ENCODE measurements around the gene RSPO3. TPM values are rescaled to one million over a fixed set of nuclear protein-coding genes. Genes with fewer than 3 reads are reported as not detected.
"Not testable (repeated sequence)": the region's sequence is repeated elsewhere in the genome, so short reads cannot be mapped to it uniquely, and the experiment has no call there.

Gene RSPO3
- total RNA-seq, 1 experiment from 2014 or later = not detected

GRCh38 chr6:127096167-127096566 lies 22.3 kb upstream of the RSPO3 start:
- DNase-seq = no peak
- Histone ChIP-seq H3K27me3 (ENCODE audit: control insufficient read depth, insufficient read depth, low read length) (no peaks in the 10 kb centered on the region), H3K4me3 (ENCODE audit: insufficient read depth, low read depth, low read length) (no peak overlapping the region), H3K36me3 (replicated peaks; ENCODE audit: control insufficient read depth, insufficient read depth, low read length) (no peaks in the 10 kb centered on the region)

- not testable (repeated sequence) for H3K4me3 ChIP-seq (ENCODE audit: insufficient read depth, low read depth, low read length); DNase-seq; H3K27me3 ChIP-seq (ENCODE audit: control insufficient read depth, insufficient read depth, low read length); H3K36me3 ChIP-seq (replicated peaks; ENCODE audit: control insufficient read depth, insufficient read depth, low read length)
These were observed 21.0 kb upstream of the RSPO3 start for GRCh38 chr6:127097442-127097841.

- Histone ChIP-seq H3K36me3 (replicated peaks; ENCODE audit: control insufficient read depth, insufficient read depth, low read length) (no peaks in the 10 kb centered on the region), H3K27me3 (ENCODE audit: control insufficient read depth, insufficient read depth, low read length) (no peaks in the 10 kb centered on the region), H3K4me3 (ENCODE audit: insufficient read depth, low read depth, low read length) (no peak overlapping the region)
- DNase-seq = no peak
These were observed 17.8 kb upstream of the RSPO3 start for GRCh38 chr6:127100510-127101140.

DNA sequence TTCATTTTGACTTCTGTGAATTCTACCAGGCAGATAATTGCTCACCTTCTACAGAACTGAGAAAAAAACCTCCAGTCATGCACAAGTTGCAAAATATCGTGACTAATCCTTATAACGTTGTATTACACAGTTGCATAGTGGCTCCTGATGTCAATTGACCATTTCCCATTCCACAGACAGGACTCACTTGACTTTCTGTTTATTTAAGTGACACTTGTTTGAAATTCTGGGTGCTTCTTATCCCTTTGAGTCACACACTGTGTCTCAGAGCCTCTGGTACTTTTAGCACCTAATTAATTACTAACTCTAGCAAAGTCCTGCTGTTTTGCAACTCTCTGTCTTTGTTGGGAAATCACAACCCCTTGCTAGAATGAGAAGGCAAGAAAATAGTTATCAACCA lies 16.2 kb upstream of the RSPO3 start:
- no peak for DNase-seq
- Histone ChIP-seq H3K4me3 (ENCODE audit: insufficient read depth, low read depth, low read length) (no peak overlapping the region), H3K27me3 (ENCODE audit: control insufficient read depth, insufficient read depth, low read length) (no peaks in the 10 kb centered on the region), H3K36me3 (replicated peaks; ENCODE audit: control insufficient read depth, insufficient read depth, low read length) (no peaks in the 10 kb centered on the region)

- Histone ChIP-seq H3K36me3 (replicated peaks; ENCODE audit: control insufficient read depth, insufficient read depth, low read length) (no peaks in the 10 kb centered on the region), H3K4me3 (ENCODE audit: insufficient read depth, low read depth, low read length) (no peak overlapping the region), H3K27me3 (ENCODE audit: control insufficient read depth, insufficient read depth, low read length) (no peaks in the 10 kb centered on the region)
- DNase-seq = no peak
These were observed 15.6 kb upstream of the RSPO3 start for GRCh38 chr6:127102859-127103258.

DNA sequence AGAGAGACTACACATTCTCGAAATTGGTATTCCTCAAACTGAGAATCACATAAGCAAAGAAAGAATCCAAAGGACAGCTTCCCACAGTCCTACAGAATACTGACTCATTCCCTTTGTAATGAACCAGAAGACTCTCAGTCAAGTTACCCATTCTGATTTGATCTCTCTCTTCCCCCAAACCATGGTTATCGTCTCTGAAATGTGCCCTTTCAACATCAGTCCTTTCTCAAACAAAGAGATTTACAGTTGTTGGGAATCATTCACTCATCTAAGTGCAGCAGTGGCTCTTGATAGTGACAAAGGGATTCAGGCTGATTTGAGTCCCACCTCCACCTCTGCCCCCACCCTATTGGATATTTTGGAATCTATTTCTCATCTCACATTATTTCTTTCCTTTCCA lies 15.0 kb upstream of the RSPO3 start:
- H3K4me3 ChIP-seq (ENCODE audit: insufficient read depth, low read depth, low read length) = no peak overlapping the region
- H3K27me3 ChIP-seq (ENCODE audit: control insufficient read depth, insufficient read depth, low read length) = no peaks in the 10 kb centered on the region
- no peak for DNase-seq
- H3K36me3 ChIP-seq (replicated peaks; ENCODE audit: control insufficient read depth, insufficient read depth, low read length) = no peaks in the 10 kb centered on the region

- no peaks in the 10 kb centered on the region for H3K27me3 ChIP-seq (ENCODE audit: control insufficient read depth, insufficient read depth, low read length)
- H3K36me3 ChIP-seq (replicated peaks; ENCODE audit: control insufficient read depth, insufficient read depth, low read length) = no peaks in the 10 kb centered on the region
- H3K4me3 ChIP-seq (ENCODE audit: insufficient read depth, low read depth, low read length) = no peak overlapping the region
- no peak for DNase-seq
These were observed 10.6 kb upstream of the RSPO3 start for GRCh38 chr6:127107916-127108315.

GRCh38 chr6:127110712-127111111 lies 7.8 kb upstream of the RSPO3 start:
- Histone ChIP-seq H3K27me3 (ENCODE audit: control insufficient read depth, insufficient read depth, low read length) (peaks cover 3% of the 10 kb centered on the region), H3K4me3 (ENCODE audit: insufficient read depth, low read depth, low read length) (no peak overlapping the region), H3K36me3 (replicated peaks; ENCODE audit: control insufficient read depth, insufficient read depth, low read length) (no peaks in the 10 kb centered on the region)
- DNase-seq = no peak

- Histone ChIP-seq H3K27me3 (ENCODE audit: control insufficient read depth, insufficient read depth, low read length) (peaks cover 11% of the 10 kb centered on the region), H3K36me3 (replicated peaks; ENCODE audit: control insufficient read depth, insufficient read depth, low read length) (no peaks in the 10 kb centered on the region), H3K4me3 (ENCODE audit: insufficient read depth, low read depth, low read length) (no peak overlapping the region)
- no peak for DNase-seq
These were observed 6.9 kb upstream of the RSPO3 start for GRCh38 chr6:127111526-127111925.

DNA sequence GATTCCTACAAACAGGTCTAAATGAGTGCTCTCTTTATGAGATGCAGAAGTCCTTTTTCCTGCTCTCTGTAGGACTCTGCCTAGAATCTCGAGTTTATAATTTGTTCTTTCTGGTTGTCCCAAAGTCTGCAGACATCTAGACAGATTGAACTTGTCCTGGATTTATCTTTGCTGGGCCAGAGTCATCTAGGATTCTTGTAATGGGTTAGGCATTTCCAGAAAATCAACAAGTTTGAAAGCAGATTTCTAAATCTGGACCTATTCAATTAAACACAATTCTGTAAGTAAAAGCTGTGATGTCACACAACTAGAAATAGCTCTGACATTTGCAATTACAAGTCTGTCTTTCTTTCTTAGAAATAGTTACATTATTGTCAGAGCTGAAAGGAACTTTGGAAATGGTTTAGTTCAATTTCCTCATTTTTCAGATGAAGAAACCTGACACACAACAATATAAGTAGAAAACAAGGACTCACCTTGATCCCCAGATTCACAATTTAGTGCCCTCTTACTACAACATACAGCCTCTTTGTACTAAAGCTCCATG lies 4.2 kb upstream of the RSPO3 start:
- Histone ChIP-seq H3K4me3 (ENCODE audit: insufficient read depth, low read depth, low read length) (no peak overlapping the region), H3K27me3 (ENCODE audit: control insufficient read depth, insufficient read depth, low read length) (peaks cover 35% of the 10 kb centered on the region), H3K36me3 (replicated peaks; ENCODE audit: control insufficient read depth, insufficient read depth, low read length) (no peaks in the 10 kb centered on the region)
- DNase-seq = no peak

- DNase-seq = no peak
- peaks cover 43% of the 10 kb centered on the region for H3K27me3 ChIP-seq (ENCODE audit: control insufficient read depth, insufficient read depth, low read length)
- no peaks in the 10 kb centered on the region for H3K36me3 ChIP-seq (replicated peaks; ENCODE audit: control insufficient read depth, insufficient read depth, low read length)
- no peak overlapping the region for H3K4me3 ChIP-seq (ENCODE audit: insufficient read depth, low read depth, low read length)
These were observed 3.3 kb upstream of the RSPO3 start for GRCh38 chr6:127115084-127115655.

GRCh38 chr6:127115746-127116145 lies 2.7 kb upstream of the RSPO3 start:
- DNase-seq = no peak
- no peaks in the 10 kb centered on the region for H3K36me3 ChIP-seq (replicated peaks; ENCODE audit: control insufficient read depth, insufficient read depth, low read length)
- peaks cover 49% of the 10 kb centered on the region for H3K27me3 ChIP-seq (ENCODE audit: control insufficient read depth, insufficient read depth, low read length)
- no peak overlapping the region for H3K4me3 ChIP-seq (ENCODE audit: insufficient read depth, low read depth, low read length)

DNA sequence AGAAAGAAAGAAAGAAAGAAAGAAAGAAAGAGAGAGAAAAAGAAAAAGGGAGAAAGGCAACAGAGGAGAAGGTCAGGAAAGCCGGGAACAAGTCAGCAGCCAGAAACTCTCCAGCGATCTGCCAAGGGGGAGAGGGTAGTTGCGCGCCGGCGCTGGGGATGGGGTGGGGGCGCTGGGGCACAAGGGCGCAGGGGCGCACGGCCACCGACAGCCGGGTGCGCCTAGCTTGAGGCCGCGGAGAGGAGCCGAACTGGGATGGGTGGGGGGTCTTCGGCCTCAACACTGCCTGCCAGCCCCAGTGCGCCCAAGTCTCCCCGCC lies 533 bp upstream of the RSPO3 start:
- Histone ChIP-seq H3K27me3 (ENCODE audit: control insufficient read depth, insufficient read depth, low read length) (peaks cover 56% of the 10 kb centered on the region), H3K36me3 (replicated peaks; ENCODE audit: control insufficient read depth, insufficient read depth, low read length) (no peaks in the 10 kb centered on the region), H3K4me3 (ENCODE audit: insufficient read depth, low read depth, low read length) (peak overlapping the region; percentile 59)
- DNase-seq = no peak

DNA sequence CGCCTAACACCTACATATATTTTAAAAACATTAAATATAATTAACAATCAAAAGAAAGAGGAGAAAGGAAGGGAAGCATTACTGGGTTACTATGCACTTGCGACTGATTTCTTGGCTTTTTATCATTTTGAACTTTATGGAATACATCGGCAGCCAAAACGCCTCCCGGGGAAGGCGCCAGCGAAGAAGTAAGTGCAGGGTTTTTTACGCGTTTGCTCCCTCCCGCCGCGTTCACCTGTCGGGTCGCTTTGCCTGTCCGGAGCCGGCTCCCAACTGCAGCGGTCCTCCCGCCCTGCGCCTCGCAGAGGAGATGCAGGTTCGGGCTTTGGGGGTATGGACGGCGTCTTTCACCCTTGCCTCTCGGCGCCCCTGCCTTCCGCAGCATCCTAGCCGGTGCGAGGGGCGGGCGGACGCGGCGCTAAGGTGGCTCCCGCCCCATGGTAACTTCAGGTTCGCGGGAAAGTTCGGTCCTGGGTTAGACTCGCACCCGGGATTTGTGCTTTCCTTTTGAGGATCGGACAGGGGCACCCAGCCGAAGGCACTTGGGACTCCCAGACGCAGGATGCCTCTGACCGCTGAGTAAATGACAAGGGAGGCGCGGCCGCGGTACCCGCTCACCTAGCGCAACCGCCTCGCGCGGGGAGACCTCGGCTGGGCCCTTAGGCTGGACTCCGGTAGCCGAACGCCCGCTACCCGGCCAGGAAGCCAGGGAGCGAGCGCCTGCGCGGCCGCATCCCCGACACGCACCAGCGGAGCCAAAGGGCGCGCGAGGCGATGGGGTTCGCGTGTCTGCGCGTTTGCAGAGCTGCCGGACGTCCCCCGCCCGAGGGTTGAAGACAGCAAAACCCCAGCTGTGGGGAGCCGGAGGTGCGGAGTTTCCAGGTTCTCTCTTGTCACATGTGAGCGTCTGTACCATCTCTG lies 891 bp downstream of the RSPO3 start:
- Histone ChIP-seq H3K36me3 (replicated peaks; ENCODE audit: control insufficient read depth, insufficient read depth, low read length) (no peaks in the 10 kb centered on the region), H3K4me3 (ENCODE audit: insufficient read depth, low read depth, low read length) (peak overlapping the region; percentile 59), H3K27me3 (ENCODE audit: control insufficient read depth, insufficient read depth, low read length) (peaks cover 56% of the 10 kb centered on the region)
- DNase-seq = peak; percentile 67

Measured in H7 (cell line).